Measurements from ENCODE around the gene EREG.

EREG gene

DNA sequence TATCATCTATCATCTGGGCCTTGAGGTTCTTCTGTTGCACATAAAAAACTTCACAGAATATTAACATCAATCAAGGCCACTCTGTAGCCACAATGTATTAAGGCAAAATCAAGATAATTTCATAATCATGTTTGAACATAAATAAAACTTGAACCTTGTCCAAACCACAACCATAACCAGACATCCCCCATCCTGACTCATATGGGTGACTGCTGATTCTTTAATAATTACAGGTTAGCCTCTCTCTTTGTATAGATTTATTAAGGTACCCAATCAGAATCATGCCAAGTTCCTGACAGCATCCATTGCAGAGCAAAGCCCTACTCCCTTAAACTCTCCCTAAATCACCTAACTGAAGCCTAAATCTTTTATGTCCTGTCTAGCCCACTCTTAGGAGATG, 63.3 kb downstream of the EREG start:
- no peak for DNase-seq (ENCODE audit: low spot score)

DNA sequence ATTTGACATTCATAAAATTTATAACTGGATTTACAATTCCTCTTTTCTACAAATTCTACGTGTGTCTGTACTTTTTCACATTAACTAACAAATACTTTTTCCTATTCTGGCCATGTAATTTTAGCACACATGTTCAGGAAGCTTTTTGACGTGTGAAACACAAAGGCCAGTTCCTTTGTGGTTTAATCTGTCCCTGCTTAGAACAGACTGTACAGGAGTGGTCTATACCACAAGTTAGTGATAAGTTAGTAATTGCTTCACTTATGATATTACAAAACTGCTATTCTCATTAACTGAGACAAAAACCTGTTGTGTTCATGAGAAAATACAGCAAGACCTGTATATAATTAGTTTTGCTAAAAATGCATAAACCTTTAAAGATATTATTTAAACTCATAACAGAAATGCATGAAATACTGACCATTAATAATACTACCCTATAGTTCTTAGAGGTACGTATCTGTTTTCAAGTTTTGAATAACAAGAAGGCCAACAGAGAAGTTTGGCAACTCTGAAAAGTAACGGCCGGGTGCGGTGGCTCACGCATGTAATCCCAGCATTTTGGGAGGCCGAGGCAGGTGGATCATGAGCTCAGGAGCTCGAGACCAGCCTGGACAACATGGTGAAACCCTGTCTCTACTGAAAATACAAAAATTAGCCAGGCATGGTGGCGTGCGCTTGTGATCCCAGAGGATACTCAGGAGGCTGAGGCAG, 66.3 kb downstream of the EREG start:
- no peak for DNase-seq (ENCODE audit: low spot score)

DNA sequence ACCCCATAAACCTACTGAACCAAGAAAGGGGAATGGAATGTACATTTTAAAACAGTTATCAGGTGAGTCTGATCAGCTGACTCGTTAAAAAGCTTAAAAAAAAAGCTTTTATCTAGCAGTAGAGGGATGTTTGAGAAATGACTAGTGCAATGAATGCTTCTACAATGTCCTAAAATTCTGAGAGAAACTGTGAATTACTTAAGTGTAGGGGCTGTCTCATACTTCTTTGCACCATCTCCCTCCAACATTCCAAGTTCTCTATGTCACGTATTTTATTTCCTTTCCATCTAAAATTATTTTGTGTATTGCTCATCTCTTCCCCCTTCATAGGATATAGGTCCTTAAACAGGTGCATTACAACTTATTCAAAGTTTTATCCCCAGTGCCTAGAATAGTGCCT, 68.1 kb downstream of the EREG start:
- no peak for DNase-seq (ENCODE audit: low spot score)

DNA sequence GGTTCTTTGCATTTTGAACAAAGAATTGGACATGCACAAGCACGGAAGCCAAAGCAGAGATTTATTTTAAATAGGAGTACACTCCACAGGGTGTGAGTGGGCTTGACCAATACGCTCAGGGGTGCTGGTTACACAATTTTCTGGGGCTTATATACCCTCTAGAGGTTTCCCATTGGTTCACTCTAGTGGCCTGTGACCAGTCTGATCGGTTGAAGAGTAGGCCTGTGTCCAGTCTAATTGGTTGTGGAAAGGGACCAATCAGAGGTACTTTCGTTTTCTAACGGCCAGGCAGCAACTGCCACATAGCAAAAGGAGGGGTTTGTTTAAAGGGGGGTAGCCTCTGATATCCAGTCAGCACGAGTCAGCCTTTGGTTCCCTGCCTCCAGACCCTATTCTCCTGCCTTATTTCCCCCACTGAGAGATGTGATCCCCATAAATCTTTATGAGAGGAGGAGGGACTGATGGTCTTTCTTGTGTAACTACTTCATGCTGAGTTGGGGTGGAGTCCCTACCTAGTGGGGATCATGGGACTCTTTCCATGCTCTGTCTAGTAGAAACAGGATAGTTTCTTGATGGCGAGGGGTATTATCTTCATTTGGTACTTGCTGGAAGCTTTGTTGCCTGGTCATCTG, 68.7 kb downstream of the EREG start:
- DNase-seq (ENCODE audit: low spot score): no peak

DNA sequence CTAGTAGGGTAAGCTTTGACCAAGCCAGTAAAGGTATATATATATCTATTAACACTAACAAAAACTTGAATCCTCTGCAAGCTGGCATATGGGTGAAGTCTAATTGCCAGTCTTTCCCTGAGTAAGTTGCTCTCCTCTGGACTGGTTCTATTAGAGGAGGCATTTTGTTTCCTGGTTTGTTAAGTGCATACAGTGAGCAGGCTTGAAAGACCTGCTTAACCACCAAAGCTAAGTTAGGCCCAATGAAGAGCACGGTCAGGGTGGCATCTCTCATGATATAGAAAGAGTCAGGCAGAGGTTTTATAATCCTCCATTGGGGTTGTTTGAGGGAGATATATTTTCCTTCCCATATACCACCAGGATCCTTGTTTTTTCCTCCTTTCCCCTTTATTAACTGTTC, 70.4 kb downstream of the EREG start:
- DNase-seq (ENCODE audit: low spot score): no peak

DNA sequence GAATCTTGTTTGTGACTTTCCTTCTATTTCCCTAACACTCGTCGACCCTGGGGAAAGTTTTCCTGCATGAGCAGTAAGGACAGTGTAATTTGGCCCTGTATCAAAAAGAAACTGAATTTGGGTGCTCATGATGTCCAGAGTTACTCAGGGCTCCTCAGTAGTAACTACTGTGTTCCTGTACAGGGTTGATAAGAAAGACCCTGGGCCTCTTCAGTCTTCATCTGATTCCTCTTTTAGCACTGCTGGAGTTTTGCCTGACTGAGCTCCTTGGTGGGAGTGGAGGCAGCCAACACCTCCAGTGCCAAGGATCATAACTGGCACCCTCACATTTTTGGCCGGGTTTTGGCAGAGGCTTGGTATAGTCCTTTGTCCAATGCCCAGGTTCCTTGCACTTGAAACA, 72.9 kb downstream of the EREG start:
- DNase-seq (ENCODE audit: low spot score): no peak
